HEK293 (cell line): ENCODE data around the gene DPH6.

Experiments
- CTCF ChIA-PET: fragments of 350-600 bp; formaldehyde crosslinking; extraction: SDS; loops from one replicate; lab custom pipeline; 2021; ENCODE audit warnings: antibody characterized with exemption; lab: Yijun Ruan, JAX
- POLR2A ChIA-PET: fragments of 300-600 bp; formaldehyde crosslinking; extraction: SDS; loops from one replicate; lab custom pipeline; 2020; ENCODE audit warnings: antibody characterized with exemption, inconsistent platforms; lab: Yijun Ruan, JAX
- H3K27ac ChIP-seq: fragments of 200-500 bp; sonication (Bioruptor generic); 2 replicates; pipeline ENCODE4 v1.5.1; 2014; ENCODE audit warnings: low read depth, low read length, control low read depth, inconsistent platforms; ENCODE audit errors: extremely low read depth
- H3K36me3 ChIP-seq, 2 experiments: fragments of 200-500 bp in 1 of 2; sonication (Bioruptor generic) in 1 of 2; 1 replicate in 1 of 2; 2 replicates in 1 of 2; pipeline ENCODE4 v1.5.1; 2014 to 2017; ENCODE audit warnings: inconsistent platforms in 2 of 2, low read length in 2 of 2; ENCODE audit not compliant: control insufficient read depth in 2 of 2, insufficient read depth in 1 of 2
- H3K4me1 ChIP-seq: fragments of 200-500 bp; sonication (Bioruptor generic); 2 replicates; pipeline ENCODE4 v1.5.1; 2014; ENCODE audit warnings: mild to moderate bottlenecking, low read length, inconsistent platforms; ENCODE audit not compliant: control insufficient read depth, insufficient read depth
- H3K4me3 ChIP-seq: 2 replicates; pipeline ENCODE4 v1.5.1; 2011; ENCODE audit warnings: low read depth, mild to moderate bottlenecking, control low read depth, low read length, moderate library complexity
- H3K9me3 ChIP-seq: fragments of 200-500 bp; sonication (Bioruptor generic); 2 replicates; pipeline ENCODE4 v1.5.1; 2014; ENCODE audit warnings: low read depth, low read length, inconsistent platforms; ENCODE audit not compliant: control insufficient read depth, insufficient read depth
- BCL11B ChIP-seq: fragments of 450-650 bp; formaldehyde crosslinking; IDR thresholded peaks from 2 replicates; pipeline ENCODE4 v1.5.1; 2016; ENCODE audit warnings: low read depth, missing biosample characterization, missing genetic modification characterization
- CTCF ChIP-seq: fragments of 450-650 bp; formaldehyde crosslinking; IDR thresholded peaks from 2 replicates; pipeline ENCODE4 v1.5.1; 2016; ENCODE audit warnings: missing biosample characterization, missing genetic modification characterization
- ELK4 ChIP-seq: IDR thresholded peaks from 2 replicates; pipeline ENCODE4 v1.6.1; 2011; ENCODE audit warnings: mild to moderate bottlenecking, low read depth, low read length, borderline replicate concordance
- FEZF1 ChIP-seq: fragments of 450-650 bp; formaldehyde crosslinking; IDR thresholded peaks from 2 replicates; pipeline ENCODE4 v1.5.1; 2016; ENCODE audit warnings: missing biosample characterization, missing genetic modification characterization
- PRDM2 ChIP-seq: fragments of 450-650 bp; formaldehyde crosslinking; IDR thresholded peaks from 2 replicates; pipeline ENCODE4 v1.5.1; 2016; ENCODE audit warnings: missing biosample characterization, missing genetic modification characterization, borderline replicate concordance
- SP3 ChIP-seq: fragments of 450-650 bp; formaldehyde crosslinking; IDR thresholded peaks from 2 replicates; pipeline ENCODE4 v1.5.1; 2016; ENCODE audit warnings: missing biosample characterization, missing genetic modification characterization
- TRIM28 ChIP-seq: IDR thresholded peaks from 2 replicates; pipeline ENCODE4 v1.6.1; 2011; ENCODE audit warnings: low read length, control low read depth, borderline replicate concordance
- ZBTB6 ChIP-seq: fragments of 450-650 bp; formaldehyde crosslinking; IDR thresholded peaks from 2 replicates; pipeline ENCODE4 v1.5.1; 2017; ENCODE audit warnings: missing biosample characterization, missing genetic modification characterization
- ZNF148 ChIP-seq: fragments of 450-650 bp; formaldehyde crosslinking; IDR thresholded peaks from 2 replicates; pipeline ENCODE4 v1.5.0; 2017; ENCODE audit warnings: missing biosample characterization, missing genetic modification characterization, borderline replicate concordance
- ZNF26 ChIP-seq: fragments of 450-650 bp; formaldehyde crosslinking; IDR thresholded peaks from 2 replicates; pipeline ENCODE4 v1.5.1; 2016; ENCODE audit warnings: missing biosample characterization, missing genetic modification characterization
- ZNF292 ChIP-seq: fragments of 450-650 bp; formaldehyde crosslinking; IDR thresholded peaks from 2 replicates; pipeline ENCODE4 v1.5.1; 2016; ENCODE audit warnings: low read depth, missing biosample characterization, missing genetic modification characterization, borderline replicate concordance
- ZNF354C ChIP-seq: fragments of 450-650 bp; formaldehyde crosslinking; IDR thresholded peaks from 2 replicates; pipeline ENCODE4 v1.5.1; 2016; ENCODE audit warnings: missing biosample characterization, missing genetic modification characterization, low read depth, borderline replicate concordance
- ZNF549 ChIP-seq: fragments of 450-650 bp; IDR thresholded peaks from 2 replicates; pipeline ENCODE4 v1.5.1; 2018; ENCODE audit warnings: missing biosample characterization, missing genetic modification characterization, mild to moderate bottlenecking, inconsistent platforms, moderate library complexity
- ZNF639 ChIP-seq: fragments of 450-650 bp; formaldehyde crosslinking; IDR thresholded peaks from 2 replicates; pipeline ENCODE4 v1.5.1; 2016; ENCODE audit warnings: missing biosample characterization, missing genetic modification characterization
- ZNF707 ChIP-seq: fragments of 450-650 bp; formaldehyde crosslinking; IDR thresholded peaks from 2 replicates; pipeline ENCODE4 v1.5.1; 2016; ENCODE audit warnings: missing biosample characterization, missing genetic modification characterization
- ZSCAN23 ChIP-seq: fragments of 450-650 bp; formaldehyde crosslinking; IDR thresholded peaks from 2 replicates; pipeline ENCODE4 v1.5.1; 2016; ENCODE audit warnings: missing biosample characterization, missing genetic modification characterization

The DPH6 gene

GRCh38 chr15:35394416-35394815 lies 151.5 kb downstream of the DPH6 start:
- TF ChIP-seq ZNF148 (tag by site-specific recombination) (no peak), SP3 (tag by site-specific recombination) (no peak), ZSCAN23 (no peak), ZNF707 (tag by site-specific recombination) (no peak), TRIM28 (no peak), ZBTB6 (tag by site-specific recombination) (no peak)
- H3K36me3 ChIP-seq: no peaks in the 10 kb centered on the region
- ChIA-PET CTCF (no interaction called here), POLR2A (no interaction called here)
- no peaks in the 10 kb centered on the region for H3K9me3 ChIP-seq
- no peak overlapping the region for H3K4me3 ChIP-seq
- no peaks in the 10 kb centered on the region for H3K4me1 ChIP-seq
- H3K27ac ChIP-seq: no peak overlapping the region

GRCh38 chr15:35393398-35393797 lies 152.6 kb downstream of the DPH6 start:
- ChIA-PET CTCF (no interaction called here), POLR2A (no interaction called here)
- no peak for TF ChIP-seq ZNF639
- TF ChIP-seq CTCF (tag by site-specific recombination): no peak
- TF ChIP-seq ZNF549 (tag by site-specific recombination): no peak
- TF ChIP-seq FEZF1 (tag by site-specific recombination): no peak
- no peak for TF ChIP-seq ZNF26 (tag by site-specific recombination)
- TF ChIP-seq ZNF148 (tag by site-specific recombination): no peak
- TF ChIP-seq PRDM2 (tag by site-specific recombination): no peak
- no peak for TF ChIP-seq BCL11B (tag by site-specific recombination)
- no peak for TF ChIP-seq ZNF354C (tag by site-specific recombination)
- TF ChIP-seq ELK4: no peak
- no peak for TF ChIP-seq ZNF292 (tag by site-specific recombination)

More at GRCh38 chr15:35393398-35393797, 152.6 kb downstream of the DPH6 start:
- Histone ChIP-seq H3K4me1 (no peaks in the 10 kb centered on the region), H3K4me3 (no peak overlapping the region), H3K27ac (no peak overlapping the region), H3K36me3 (no peaks in the 10 kb centered on the region), H3K9me3 (no peaks in the 10 kb centered on the region)
